Activated CD4-positive, alpha-beta T cell treated with anti-CD3 and anti-CD28 coated beads, Interleukin-2, amount 10 ng/mL, durations not matched to agents 24 days and 14 days (primary cell): ENCODE data around the gene ACSM4. TPM values are rescaled to one million over a fixed set of nuclear protein-coding genes. Genes with fewer than 3 reads are reported as not detected.
"Not testable (repeated sequence)": the region's sequence is repeated elsewhere in the genome, so short reads cannot be mapped to it uniquely, and the experiment has no call there.

Source experiments
- DNase-seq: peaks from one replicate; pipeline ENCODE4 v3.0.0; 2022
- H3K27ac Mint-ChIP-seq: one replicate; pipeline ENCODE4 v1.8.0; 2022; ENCODE audit warnings: mild to moderate bottlenecking, mixed read lengths
- H3K27me3 Mint-ChIP-seq: one replicate; pipeline ENCODE4 v1.8.0; 2022; ENCODE audit warnings: mixed read lengths
- H3K36me3 Mint-ChIP-seq: one replicate; pipeline ENCODE4 v1.8.0; 2022; ENCODE audit warnings: low read depth, mild to moderate bottlenecking, mixed read lengths
- H3K4me1 Mint-ChIP-seq: one replicate; pipeline ENCODE4 v1.8.0; 2021; ENCODE audit warnings: mixed read lengths
- H3K4me3 Mint-ChIP-seq: one replicate; pipeline ENCODE4 v1.8.0; 2022; ENCODE audit warnings: mild to moderate bottlenecking, moderate library complexity, mixed read lengths
- H3K9me3 Mint-ChIP-seq: one replicate; pipeline ENCODE4 v1.8.0; 2021; ENCODE audit warnings: mixed read lengths
- intact Hi-C: fragments of 100-400 bp; cut with micrococcal nuclease; formaldehyde crosslinking; loops from one replicate; pipeline ENCODE4 v1.15.1; 2023
- total RNA-seq: library from RNA; stranded (reverse); gene quantifications from 2 replicates; pipeline ENCODE4 v1.2.3, GENCODE V29; 2022

ACSM4 gene
- not detected in 2 replicates for total RNA-seq

GRCh38 chr12:7303772-7304171 is at the start of gene ACSM4:
TSS of gene ACSM4 (plus strand) at chr12:7304072. CDS start at chr12:7304332, 260 bp downstream.
- no peak for DNase-seq
- Mint-ChIP-seq H3K4me3 (no peak within 1 kb of the TSS), H3K36me3 (no peaks in the 10 kb centered on the region), H3K9me3 (no peaks in the 10 kb centered on the region), H3K4me1 (no peaks in the 10 kb centered on the region), H3K27me3 (peaks cover 5% of the 10 kb centered on the region), H3K27ac (no peak within 1 kb of the TSS)
- intact Hi-C loops, result no loop called here

DNA sequence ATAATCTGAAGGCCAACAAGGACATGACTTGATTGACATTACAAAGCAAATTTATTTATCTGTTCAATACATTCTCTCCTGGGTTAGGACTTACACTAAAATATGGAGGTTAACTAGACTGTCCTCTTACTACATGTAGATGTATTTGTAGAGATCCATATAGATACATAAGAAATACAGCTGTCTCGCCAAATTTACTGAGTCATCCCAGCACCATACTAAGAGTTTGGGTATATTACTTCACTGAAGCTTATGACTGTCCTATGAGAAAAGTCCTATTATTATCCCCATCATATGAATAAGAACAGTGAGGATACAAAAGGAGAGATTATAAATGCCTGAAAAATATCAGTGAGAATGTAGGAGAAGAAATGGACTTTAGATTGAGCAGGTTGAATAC is 44.8 kb upstream of the ACSM4 start:
- Mint-ChIP-seq H3K9me3 (no peaks in the 10 kb centered on the region), H3K27ac (no peak overlapping the region), H3K4me1 (no peaks in the 10 kb centered on the region), H3K27me3 (peaks cover 2% of the 10 kb centered on the region), H3K4me3 (no peak overlapping the region), H3K36me3 (no peaks in the 10 kb centered on the region)
- DNase-seq, result no peak
- intact Hi-C loops, result no loop called here

DNA sequence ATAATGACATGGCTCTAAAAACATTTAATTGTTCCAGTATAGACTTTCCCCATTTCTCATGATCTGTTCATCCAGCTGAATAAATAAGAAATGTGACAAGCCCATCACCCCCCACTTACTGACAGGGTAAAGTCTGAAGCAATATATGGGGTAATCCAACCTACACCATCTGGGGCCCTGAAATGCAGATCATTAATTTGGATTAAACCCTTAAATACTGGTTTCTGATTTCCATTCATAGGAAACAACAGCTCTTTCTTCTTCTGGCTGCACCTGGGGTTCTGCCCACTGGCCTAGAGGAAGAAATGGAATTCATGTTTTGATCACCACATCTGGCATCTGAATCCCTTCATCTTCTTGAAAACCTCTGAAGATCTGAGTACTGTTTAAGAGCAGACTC is 39.3 kb upstream of the ACSM4 start:
- no peaks in the 10 kb centered on the region for H3K4me1 Mint-ChIP-seq
- no peak for DNase-seq
- H3K27me3 Mint-ChIP-seq, result peaks cover 2% of the 10 kb centered on the region
- intact Hi-C loops, result no loop called here
- no peaks in the 10 kb centered on the region for H3K9me3 Mint-ChIP-seq
- no peaks in the 10 kb centered on the region for H3K36me3 Mint-ChIP-seq
- H3K4me3 Mint-ChIP-seq, result no peak overlapping the region
- H3K27ac Mint-ChIP-seq, result no peak overlapping the region

GRCh38 chr12:7265251-7265650 is 38.6 kb upstream of the ACSM4 start:
- Mint-ChIP-seq H3K9me3 (no peaks in the 10 kb centered on the region), H3K27ac (no peak overlapping the region), H3K4me3 (no peak overlapping the region), H3K27me3 (no peaks in the 10 kb centered on the region), H3K4me1 (no peaks in the 10 kb centered on the region), H3K36me3 (no peaks in the 10 kb centered on the region)
- intact Hi-C loops, result no loop called here
- DNase-seq, result no peak

- no peak for DNase-seq
- Mint-ChIP-seq H3K9me3 (no peaks in the 10 kb centered on the region), H3K36me3 (no peaks in the 10 kb centered on the region), H3K27me3 (no peaks in the 10 kb centered on the region), H3K4me1 (no peaks in the 10 kb centered on the region), H3K4me3 (no peak overlapping the region), H3K27ac (no peak overlapping the region)
- intact Hi-C loops, result no loop called here
Observed at GRCh38 chr12:7269273-7269672, 34.6 kb upstream of the ACSM4 start.

GRCh38 chr12:7271893-7272514 is 31.9 kb upstream of the ACSM4 start:
- no peaks in the 10 kb centered on the region for H3K4me1 Mint-ChIP-seq
- H3K36me3 Mint-ChIP-seq, result no peaks in the 10 kb centered on the region
- H3K4me3 Mint-ChIP-seq, result no peak overlapping the region
- no peaks in the 10 kb centered on the region for H3K9me3 Mint-ChIP-seq
- H3K27me3 Mint-ChIP-seq, result peaks cover 19% of the 10 kb centered on the region
- DNase-seq, result no peak
- intact Hi-C loops, result no loop called here
- H3K27ac Mint-ChIP-seq, result no peak overlapping the region

DNA sequence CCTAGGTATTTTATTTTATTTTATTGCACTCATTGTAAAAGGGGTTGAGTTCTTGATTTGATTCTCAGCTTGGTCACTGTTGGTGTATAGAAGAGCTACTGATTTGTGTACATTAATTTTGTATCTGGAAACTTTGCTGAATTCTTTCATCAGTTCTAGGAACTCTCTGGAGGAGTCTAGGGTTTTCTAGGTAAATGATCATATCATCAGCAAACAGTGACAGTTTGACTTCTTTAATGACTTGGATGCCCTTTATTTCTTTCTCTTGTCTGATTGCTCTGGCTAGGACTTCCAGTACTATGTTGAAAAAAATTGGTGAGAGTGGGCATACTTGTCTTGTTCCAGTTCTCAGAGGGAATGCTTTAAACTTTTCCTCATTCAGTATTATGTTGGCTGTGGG is 28.4 kb upstream of the ACSM4 start:
- intact Hi-C loops, DNase-seq, H3K4me3 Mint-ChIP-seq, H3K27ac Mint-ChIP-seq, H3K9me3 Mint-ChIP-seq, H3K36me3 Mint-ChIP-seq, H3K4me1 Mint-ChIP-seq: not testable (repeated sequence)
- H3K27me3 Mint-ChIP-seq, result peaks cover 29% of the 10 kb centered on the region

- Mint-ChIP-seq H3K4me1 (no peaks in the 10 kb centered on the region), H3K36me3 (no peaks in the 10 kb centered on the region), H3K4me3 (no peak overlapping the region), H3K9me3 (peaks cover 10% of the 10 kb centered on the region), H3K27ac (no peak overlapping the region), H3K27me3 (peaks cover 11% of the 10 kb centered on the region)
- intact Hi-C loops, result no loop called here
- no peak for DNase-seq
Observed at GRCh38 chr12:7282844-7283243, 21.0 kb upstream of the ACSM4 start.

DNA sequence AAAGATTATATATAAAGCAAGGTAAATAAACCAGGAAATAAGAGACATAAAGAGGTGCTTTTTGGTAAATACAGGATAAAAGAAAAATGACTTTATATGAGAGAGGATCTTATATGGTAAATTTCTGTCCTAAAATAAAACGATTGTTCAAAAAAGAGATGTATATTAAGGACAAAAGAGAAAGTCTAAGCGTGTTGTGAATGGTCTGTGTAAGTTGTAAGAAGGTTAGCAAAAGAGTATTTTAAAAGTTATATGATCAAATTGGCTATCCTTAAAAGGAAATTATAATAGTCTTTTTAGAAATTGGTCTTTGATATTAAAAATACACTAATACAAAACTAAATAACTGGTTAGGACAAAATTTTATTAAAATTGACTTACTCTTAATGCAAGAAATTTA is 14.1 kb upstream of the ACSM4 start:
- peaks cover 6% of the 10 kb centered on the region for H3K27me3 Mint-ChIP-seq
- intact Hi-C loops, result no loop called here
- peaks cover 9% of the 10 kb centered on the region for H3K9me3 Mint-ChIP-seq
- no peak overlapping the region for H3K4me3 Mint-ChIP-seq
- H3K36me3 Mint-ChIP-seq, result no peaks in the 10 kb centered on the region
- no peaks in the 10 kb centered on the region for H3K4me1 Mint-ChIP-seq
- DNase-seq, result no peak
- H3K27ac Mint-ChIP-seq, result no peak overlapping the region

GRCh38 chr12:7290588-7290987 is 13.3 kb upstream of the ACSM4 start:
- H3K27me3 Mint-ChIP-seq, H3K4me3 Mint-ChIP-seq, H3K9me3 Mint-ChIP-seq, intact Hi-C loops, H3K4me1 Mint-ChIP-seq, H3K27ac Mint-ChIP-seq, H3K36me3 Mint-ChIP-seq, DNase-seq: not testable (repeated sequence)

GRCh38 chr12:7292300-7292699 is 11.6 kb upstream of the ACSM4 start:
- intact Hi-C loops, result no loop called here
- Mint-ChIP-seq H3K27ac (no peak overlapping the region), H3K4me1 (no peaks in the 10 kb centered on the region), H3K4me3 (no peak overlapping the region), H3K36me3 (no peaks in the 10 kb centered on the region), H3K9me3 (peaks cover 5% of the 10 kb centered on the region), H3K27me3 (peaks cover 7% of the 10 kb centered on the region)
- no peak for DNase-seq

GRCh38 chr12:7293670-7294069 is 10.2 kb upstream of the ACSM4 start:
- H3K9me3 Mint-ChIP-seq, result peaks cover 5% of the 10 kb centered on the region

DNA sequence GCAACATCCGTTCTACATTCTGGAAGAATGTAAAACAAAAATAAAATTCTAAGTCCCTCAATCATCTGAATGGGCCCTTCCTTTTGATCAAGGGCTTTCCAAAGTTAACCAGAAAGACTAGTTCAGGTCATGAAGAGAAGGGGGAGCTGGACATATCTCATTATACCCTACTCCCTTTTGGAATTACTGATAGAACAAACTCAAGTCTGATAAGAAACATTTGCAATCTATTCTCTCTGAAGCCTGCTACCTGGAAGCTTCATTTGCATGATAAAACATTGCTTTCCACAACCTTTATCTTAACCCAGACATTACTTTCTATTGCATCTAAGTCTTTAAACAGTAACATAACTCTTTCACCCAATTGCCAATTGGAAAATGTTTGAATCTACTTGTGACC is 8.3 kb upstream of the ACSM4 start:
- intact Hi-C loops, result no loop called here
- no peaks in the 10 kb centered on the region for H3K4me1 Mint-ChIP-seq
- no peaks in the 10 kb centered on the region for H3K36me3 Mint-ChIP-seq
- H3K4me3 Mint-ChIP-seq, result no peak overlapping the region
- H3K9me3 Mint-ChIP-seq, result peaks cover 2% of the 10 kb centered on the region
- peaks cover 7% of the 10 kb centered on the region for H3K27me3 Mint-ChIP-seq
- H3K27ac Mint-ChIP-seq, result no peak overlapping the region
- DNase-seq, result no peak

More at GRCh38 chr12:7293670-7294069, 10.2 kb upstream of the ACSM4 start:
- no peaks in the 10 kb centered on the region for H3K36me3 Mint-ChIP-seq
- no peak overlapping the region for H3K27ac Mint-ChIP-seq
- intact Hi-C loops, result no loop called here
- peaks cover 7% of the 10 kb centered on the region for H3K27me3 Mint-ChIP-seq
- H3K4me1 Mint-ChIP-seq, result no peaks in the 10 kb centered on the region
- no peak for DNase-seq
- H3K4me3 Mint-ChIP-seq, result no peak overlapping the region

GRCh38 chr12:7297865-7298264 is 6.0 kb upstream of the ACSM4 start:
- no peak for DNase-seq
- Mint-ChIP-seq H3K9me3 (no peaks in the 10 kb centered on the region), H3K36me3 (no peaks in the 10 kb centered on the region), H3K27ac (no peak overlapping the region), H3K4me1 (no peaks in the 10 kb centered on the region), H3K27me3 (peaks cover 7% of the 10 kb centered on the region), H3K4me3 (no peak overlapping the region)
- intact Hi-C loops, result no loop called here

GRCh38 chr12:7302266-7302986 is 1.4 kb upstream of the ACSM4 start:
- intact Hi-C loops, result no loop called here
- Mint-ChIP-seq H3K9me3 (no peaks in the 10 kb centered on the region), H3K4me3 (no peak overlapping the region), H3K4me1 (no peaks in the 10 kb centered on the region), H3K27me3 (peaks cover 5% of the 10 kb centered on the region), H3K27ac (no peak overlapping the region), H3K36me3 (no peaks in the 10 kb centered on the region)
- DNase-seq, result no peak
